Osteocyte (in vitro differentiated cells): ENCODE data around the gene DHRS13. TPM values are rescaled to one million over a fixed set of nuclear protein-coding genes. Genes with fewer than 3 reads are reported as not detected.
"Not testable (repeated sequence)": the region's sequence is repeated elsewhere in the genome, so short reads cannot be mapped to it uniquely, and the experiment has no call there.

Experiments used
- DNase-seq: peaks from one replicate; pipeline ENCODE4 v3.0.0; 2021; ENCODE audit warnings: mixed read lengths; ENCODE audit not compliant: unreplicated experiment; ENCODE audit errors: extremely low spot score
- H3K27ac Mint-ChIP-seq: one replicate; pipeline ENCODE4 v1.8.0; 2021; ENCODE audit warnings: mild to moderate bottlenecking, mixed read lengths; ENCODE audit not compliant: unreplicated experiment
- H3K27me3 Mint-ChIP-seq: one replicate; pipeline ENCODE4 v1.8.0; 2021; ENCODE audit warnings: mixed read lengths; ENCODE audit not compliant: unreplicated experiment
- H3K36me3 Mint-ChIP-seq: one replicate; pipeline ENCODE4 v1.8.0; 2021; ENCODE audit warnings: mixed read lengths; ENCODE audit not compliant: unreplicated experiment
- H3K4me1 Mint-ChIP-seq: one replicate; pipeline ENCODE4 v1.8.0; 2021; ENCODE audit warnings: mixed read lengths; ENCODE audit not compliant: unreplicated experiment
- H3K4me3 Mint-ChIP-seq: one replicate; pipeline ENCODE4 v1.8.0; 2021; ENCODE audit warnings: mild to moderate bottlenecking, moderate library complexity, mixed read lengths; ENCODE audit not compliant: unreplicated experiment
- H3K9me3 Mint-ChIP-seq: one replicate; pipeline ENCODE4 v1.8.0; 2021; ENCODE audit warnings: mixed read lengths; ENCODE audit not compliant: unreplicated experiment
- CTCF ChIP-seq: fragments of 200-600 bp; sonication (generic); IDR thresholded peaks from 2 replicates; pipeline ENCODE4 v1.5.0; 2021; ENCODE audit warnings: antibody characterized with exemption, mild to moderate bottlenecking, moderate library complexity
- total RNA-seq: library from RNA; stranded (reverse); gene quantifications from 2 replicates; pipeline ENCODE4 v1.2.1, GENCODE V29; 2021

DHRS13 gene
- total RNA-seq, 1 donor from 2014 or later = 10.7 TPM

- H3K27ac Mint-ChIP-seq = no peak overlapping the region
Observed at GRCh38 chr17:28880572-28880945, 22.3 kb downstream of the DHRS13 start.

GRCh38 chr17:28879886-28880571, 22.9 kb downstream of the DHRS13 start:
- Mint-ChIP-seq H3K27me3 (no peaks in the 10 kb centered on the region), H3K9me3 (no peaks in the 10 kb centered on the region), H3K4me1 (no peaks in the 10 kb centered on the region), H3K4me3 (no peak overlapping the region), H3K36me3 (peaks cover 35% of the 10 kb centered on the region), H3K27ac (no peak overlapping the region)
- TF ChIP-seq CTCF = no peak
- no peak for DNase-seq

More at GRCh38 chr17:28880572-28880945, 22.3 kb downstream of the DHRS13 start:
- Mint-ChIP-seq H3K9me3 (no peaks in the 10 kb centered on the region), H3K36me3 (peaks cover 35% of the 10 kb centered on the region), H3K4me3 (no peak overlapping the region), H3K27me3 (no peaks in the 10 kb centered on the region), H3K4me1 (no peaks in the 10 kb centered on the region)
- no peak for DNase-seq
- no peak for TF ChIP-seq CTCF

GRCh38 chr17:28878981-28879380, 23.9 kb downstream of the DHRS13 start:
- H3K36me3 Mint-ChIP-seq = peaks cover 32% of the 10 kb centered on the region
- TF ChIP-seq CTCF = peak; percentile 44
- no peak for DNase-seq
- no peaks in the 10 kb centered on the region for H3K4me1 Mint-ChIP-seq
- H3K9me3 Mint-ChIP-seq = no peaks in the 10 kb centered on the region
- H3K27me3 Mint-ChIP-seq = no peaks in the 10 kb centered on the region
- no peak overlapping the region for H3K4me3 Mint-ChIP-seq
- no peak overlapping the region for H3K27ac Mint-ChIP-seq

GRCh38 chr17:28878158-28878910, 24.5 kb downstream of the DHRS13 start:
- Mint-ChIP-seq H3K27me3 (no peaks in the 10 kb centered on the region), H3K4me1 (no peaks in the 10 kb centered on the region), H3K36me3 (peaks cover 31% of the 10 kb centered on the region), H3K4me3 (no peak overlapping the region), H3K27ac (no peak overlapping the region), H3K9me3 (no peaks in the 10 kb centered on the region)
- TF ChIP-seq CTCF = no peak
- no peak for DNase-seq

- H3K9me3 Mint-ChIP-seq, H3K4me1 Mint-ChIP-seq, DNase-seq, H3K27ac Mint-ChIP-seq, H3K4me3 Mint-ChIP-seq, H3K27me3 Mint-ChIP-seq: not testable (repeated sequence)
- H3K36me3 Mint-ChIP-seq = peaks cover 22% of the 10 kb centered on the region
Observed at GRCh38 chr17:28877150-28877711, 25.6 kb downstream of the DHRS13 start.
